Esophagus muscularis mucosa (tissue), 4 donors: ENCODE data around the gene SSBP2.

Source experiments
- EP300 ChIP-seq: sonication (generic); formaldehyde crosslinking; IDR thresholded peaks from one replicate; pipeline ENCODE4 v1.6.1; 2017; ENCODE audit warnings: antibody characterized with exemption
- POLR2A ChIP-seq: fragments of 450-650 bp; IDR thresholded peaks from one replicate; pipeline ENCODE4 v1.6.1; 2017; ENCODE audit warnings: antibody characterized with exemption, moderate library complexity, mild to moderate bottlenecking, low read depth
- TF ChIP-seq, protein P1 (sequence below), 3 experiments: fragments of 200-600 bp in 2 of 3; fragments of 450-650 bp in 1 of 3; sonication (generic) in 2 of 3; IDR thresholded peaks; one replicate each; pipeline ENCODE4 v1.5.1; 2017 to 2019; ENCODE audit warnings: antibody characterized with exemption in 3 of 3, mild to moderate bottlenecking in 2 of 3, moderate library complexity in 1 of 3

GRCh38 chr5:81601919-81602318 is 149.0 kb downstream of the SSBP2 start:
- no peak for TF ChIP-seq POLR2A
- TF ChIP-seq, protein P1, sequence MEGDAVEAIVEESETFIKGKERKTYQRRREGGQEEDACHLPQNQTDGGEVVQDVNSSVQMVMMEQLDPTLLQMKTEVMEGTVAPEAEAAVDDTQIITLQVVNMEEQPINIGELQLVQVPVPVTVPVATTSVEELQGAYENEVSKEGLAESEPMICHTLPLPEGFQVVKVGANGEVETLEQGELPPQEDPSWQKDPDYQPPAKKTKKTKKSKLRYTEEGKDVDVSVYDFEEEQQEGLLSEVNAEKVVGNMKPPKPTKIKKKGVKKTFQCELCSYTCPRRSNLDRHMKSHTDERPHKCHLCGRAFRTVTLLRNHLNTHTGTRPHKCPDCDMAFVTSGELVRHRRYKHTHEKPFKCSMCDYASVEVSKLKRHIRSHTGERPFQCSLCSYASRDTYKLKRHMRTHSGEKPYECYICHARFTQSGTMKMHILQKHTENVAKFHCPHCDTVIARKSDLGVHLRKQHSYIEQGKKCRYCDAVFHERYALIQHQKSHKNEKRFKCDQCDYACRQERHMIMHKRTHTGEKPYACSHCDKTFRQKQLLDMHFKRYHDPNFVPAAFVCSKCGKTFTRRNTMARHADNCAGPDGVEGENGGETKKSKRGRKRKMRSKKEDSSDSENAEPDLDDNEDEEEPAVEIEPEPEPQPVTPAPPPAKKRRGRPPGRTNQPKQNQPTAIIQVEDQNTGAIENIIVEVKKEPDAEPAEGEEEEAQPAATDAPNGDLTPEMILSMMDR (IDR thresholded peaks at IDR 0.05) = no peak
- TF ChIP-seq EP300 = no peak
